B cell (primary cell): ENCODE data around the gene CLECL1.

ENCODE experiments used
- CTCF ChIP-seq: fragments of 200-600 bp; IDR thresholded peaks from one replicate; pipeline ENCODE4 v1.8.0; 2022; ENCODE audit warnings: antibody characterized with exemption, mild to moderate bottlenecking
- EZH2 ChIP-seq: IDR thresholded peaks from 2 replicates; pipeline ENCODE4 v1.6.1; 2012; ENCODE audit warnings: borderline replicate concordance, low read depth, mild to moderate bottlenecking, moderate library complexity, low read length; ENCODE audit not compliant: insufficient read depth, poor library complexity, severe bottlenecking

GRCh38 chr12:9760120-9760519 lies 27.2 kb upstream of the CLECL1 start:
- TF ChIP-seq EZH2, result no peak
- no peak for TF ChIP-seq CTCF
